Mesothelial cell of epicardium (in vitro differentiated cells): ENCODE data around the gene MAD1L1. TPM values are rescaled to one million over a fixed set of nuclear protein-coding genes. Genes with fewer than 3 reads are reported as not detected.

Experiments
- DNase-seq, 2 experiments: peaks; one replicate each; pipeline ENCODE4 v3.0.0; 2021; ENCODE audit warnings: low spot score in 2 of 2; ENCODE audit not compliant: unreplicated experiment in 2 of 2
- H3K27ac Mint-ChIP-seq: 2 replicates; pipeline ENCODE4 v1.8.0; 2021; ENCODE audit warnings: mixed read lengths
- H3K27me3 Mint-ChIP-seq: 2 replicates; pipeline ENCODE4 v1.8.0; 2021; ENCODE audit warnings: low read depth, mixed read lengths
- H3K36me3 Mint-ChIP-seq: 2 replicates; pipeline ENCODE4 v1.8.0; 2021; ENCODE audit warnings: mixed read lengths
- H3K4me1 Mint-ChIP-seq: 2 replicates; pipeline ENCODE4 v1.8.0; 2021; ENCODE audit warnings: mixed read lengths
- H3K4me3 Mint-ChIP-seq: 2 replicates; pipeline ENCODE4 v1.8.0; 2021; ENCODE audit warnings: mild to moderate bottlenecking, moderate library complexity, mixed read lengths
- H3K9me3 Mint-ChIP-seq: 2 replicates; pipeline ENCODE4 v1.8.0; 2021; ENCODE audit warnings: mixed read lengths
- CTCF ChIP-seq: fragments of 200-600 bp; sonication (generic); IDR thresholded peaks from one replicate; pipeline ENCODE4 v1.5.0; 2021; ENCODE audit warnings: antibody characterized with exemption; ENCODE audit not compliant: unreplicated experiment
- total RNA-seq: library from RNA; stranded (reverse); gene quantifications from 3 replicates; pipeline ENCODE4 v1.2.1, GENCODE V29; 2021

The MAD1L1 gene
- total RNA-seq, 1 donor from 2014 or later = 45.0 TPM

- H3K4me1 Mint-ChIP-seq = peaks cover 4% of the 10 kb centered on the region
- no peaks in the 10 kb centered on the region for H3K27me3 Mint-ChIP-seq
- no peak overlapping the region for H3K4me3 Mint-ChIP-seq
- H3K36me3 Mint-ChIP-seq = peaks cover 17% of the 10 kb centered on the region
- no peak for TF ChIP-seq CTCF
- H3K27ac Mint-ChIP-seq = no peak overlapping the region
- no peaks in the 10 kb centered on the region for H3K9me3 Mint-ChIP-seq
- DNase-seq = no peak
Observed at GRCh38 chr7:2253525-2254244, 20.9 kb upstream of the MAD1L1 start.

- H3K4me1 Mint-ChIP-seq = peaks cover 5% of the 10 kb centered on the region
- no peaks in the 10 kb centered on the region for H3K9me3 Mint-ChIP-seq
- no peak overlapping the region for H3K27ac Mint-ChIP-seq
- no peak for TF ChIP-seq CTCF
- no peak for DNase-seq
- no peak overlapping the region for H3K4me3 Mint-ChIP-seq
- peaks cover 17% of the 10 kb centered on the region for H3K36me3 Mint-ChIP-seq
- no peaks in the 10 kb centered on the region for H3K27me3 Mint-ChIP-seq
Observed at GRCh38 chr7:2253021-2253420, 20.3 kb upstream of the MAD1L1 start.

DNA sequence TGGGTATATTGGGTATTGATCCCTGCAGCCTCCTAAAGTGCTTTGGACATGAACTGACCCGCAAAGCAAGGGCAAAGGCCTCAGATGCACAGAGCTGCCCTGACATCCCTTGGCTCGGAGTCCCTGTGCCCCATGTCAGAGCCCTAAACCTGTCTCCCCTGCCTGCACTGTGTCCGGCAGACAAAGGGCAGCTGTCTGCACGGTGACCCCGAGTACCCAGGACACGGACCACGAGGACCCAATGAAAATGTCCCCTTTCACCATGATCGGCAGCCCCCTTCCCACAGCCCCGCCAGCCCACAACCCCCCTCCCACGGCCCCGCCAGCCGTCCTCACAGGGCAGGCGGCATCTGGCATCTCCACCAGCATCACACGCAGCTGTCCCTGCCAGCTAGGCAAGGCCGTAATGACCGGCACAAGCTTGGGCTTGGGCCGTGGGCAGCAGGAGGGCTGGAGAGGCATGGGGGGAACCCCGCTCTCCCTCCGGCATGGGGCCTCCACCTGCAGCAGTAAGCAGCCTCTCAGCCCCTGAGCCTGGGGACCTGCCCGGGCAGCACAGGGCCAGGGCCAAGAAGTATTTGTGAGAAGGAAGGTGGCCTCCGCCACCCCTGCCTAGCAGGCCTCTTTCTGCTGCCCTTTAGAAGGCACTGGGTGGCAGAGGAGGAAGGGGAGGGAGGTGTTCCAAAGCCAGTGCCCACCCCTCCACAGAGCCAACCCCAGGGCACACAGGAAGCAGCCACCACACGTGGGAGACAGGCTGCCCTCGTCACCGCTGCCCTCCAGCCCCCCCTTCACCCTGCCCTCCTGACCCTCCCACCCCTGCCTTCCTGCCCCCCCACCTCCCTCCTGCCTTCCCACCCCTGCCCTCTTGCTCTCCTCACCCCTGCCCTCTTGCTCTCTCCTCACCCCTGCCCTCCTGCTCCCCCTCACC lies 19.4 kb upstream of the MAD1L1 start:
- no peak for TF ChIP-seq CTCF
- Mint-ChIP-seq H3K27ac (peak overlapping the region; percentile 21), H3K4me1 (peaks cover 5% of the 10 kb centered on the region), H3K27me3 (no peaks in the 10 kb centered on the region), H3K36me3 (peaks cover 13% of the 10 kb centered on the region), H3K9me3 (no peaks in the 10 kb centered on the region), H3K4me3 (no peak overlapping the region)
- DNase-seq = no peak

DNA sequence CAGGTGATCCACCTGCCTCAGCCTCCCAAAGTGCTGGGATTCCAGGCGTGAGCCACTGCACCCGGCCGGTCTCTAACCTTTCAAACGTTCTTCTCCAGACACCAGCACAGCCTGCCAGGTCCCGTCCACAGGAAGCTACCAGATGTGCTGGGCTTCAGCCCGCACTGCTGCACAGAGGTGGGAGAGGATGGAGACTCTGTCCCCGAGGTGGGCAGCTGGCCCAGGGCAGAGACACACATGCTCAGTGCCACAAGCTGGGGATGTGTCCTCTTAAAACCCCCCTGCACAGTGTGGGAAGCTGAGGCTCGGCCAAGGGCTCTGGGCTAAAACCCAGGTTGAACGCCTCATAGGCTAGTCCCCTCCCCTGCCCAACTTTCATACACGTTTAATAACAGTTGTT lies 18.6 kb upstream of the MAD1L1 start:
- Mint-ChIP-seq H3K27me3 (no peaks in the 10 kb centered on the region), H3K4me1 (peaks cover 5% of the 10 kb centered on the region), H3K36me3 (peaks cover 10% of the 10 kb centered on the region), H3K9me3 (no peaks in the 10 kb centered on the region), H3K4me3 (no peak overlapping the region), H3K27ac (no peak overlapping the region)
- no peak for DNase-seq
- no peak for TF ChIP-seq CTCF

DNA sequence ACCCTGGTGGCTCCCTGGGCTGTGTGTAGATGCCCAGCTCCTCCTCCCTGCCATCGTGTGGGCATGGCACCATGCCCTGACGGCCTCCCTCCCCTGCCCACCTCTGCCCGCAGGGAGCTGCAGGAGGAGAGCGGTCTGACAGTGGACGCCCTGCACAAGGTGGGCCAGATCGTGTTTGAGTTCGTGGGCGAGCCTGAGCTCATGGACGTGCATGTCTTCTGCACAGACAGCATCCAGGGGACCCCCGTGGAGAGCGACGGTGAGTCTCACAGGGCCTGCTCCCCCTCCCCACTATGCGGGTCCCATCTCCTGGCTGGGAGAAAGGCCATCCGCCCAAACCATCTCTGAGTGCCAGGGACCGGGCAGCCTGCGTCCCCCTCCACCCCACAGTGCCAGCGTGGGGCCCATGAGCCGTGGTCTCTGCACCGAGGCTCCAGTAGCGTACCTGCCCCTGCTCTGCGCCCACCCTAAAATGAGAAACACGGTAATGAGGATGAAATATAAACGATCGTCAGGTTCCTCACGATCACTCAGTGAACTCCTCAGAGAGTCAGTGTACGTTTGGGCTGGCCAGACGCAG lies 17.1 kb upstream of the MAD1L1 start:
- Mint-ChIP-seq H3K36me3 (peaks cover 6% of the 10 kb centered on the region), H3K9me3 (no peaks in the 10 kb centered on the region), H3K27me3 (no peaks in the 10 kb centered on the region), H3K4me3 (no peak overlapping the region), H3K4me1 (peaks cover 5% of the 10 kb centered on the region), H3K27ac (no peak overlapping the region)
- no peak for DNase-seq
- TF ChIP-seq CTCF = no peak
